Measurements from ENCODE around the gene ARID3A.
A peak's percentile ranks its signal among the peaks of the same experiment; 100 is the strongest.

ARID3A gene

DNA sequence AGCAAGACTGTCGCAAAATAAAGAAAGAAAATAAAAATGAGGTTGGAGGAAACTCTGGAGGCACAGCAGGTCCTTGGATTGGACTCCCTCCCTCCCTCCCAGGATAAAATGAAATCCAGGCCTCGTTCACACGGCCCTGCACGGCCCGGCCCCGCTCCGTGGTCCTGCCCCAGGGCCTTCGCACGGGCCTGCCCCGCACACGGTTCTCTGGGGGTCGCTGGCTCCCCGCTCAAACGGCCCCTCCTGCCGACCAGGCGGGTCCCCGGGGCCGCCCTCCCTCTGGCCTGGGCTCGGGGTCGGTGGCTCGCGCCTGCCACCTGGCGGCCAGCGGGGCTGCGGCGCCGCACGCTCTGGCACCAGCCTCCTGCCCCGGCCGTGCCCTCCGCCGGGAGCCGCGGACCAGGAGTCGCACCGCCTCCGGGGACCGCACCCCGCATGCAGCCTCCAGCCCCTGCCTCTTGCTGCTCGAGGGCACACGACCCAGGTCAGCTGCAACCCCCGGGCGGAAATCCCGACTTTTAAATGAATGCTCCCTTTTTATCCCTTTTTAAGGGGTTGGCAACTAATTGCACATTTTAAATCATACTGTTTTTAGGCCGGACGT lies 56.8 kb downstream of the ARID3A start:
- TF ChIP-seq, protein P1, sequence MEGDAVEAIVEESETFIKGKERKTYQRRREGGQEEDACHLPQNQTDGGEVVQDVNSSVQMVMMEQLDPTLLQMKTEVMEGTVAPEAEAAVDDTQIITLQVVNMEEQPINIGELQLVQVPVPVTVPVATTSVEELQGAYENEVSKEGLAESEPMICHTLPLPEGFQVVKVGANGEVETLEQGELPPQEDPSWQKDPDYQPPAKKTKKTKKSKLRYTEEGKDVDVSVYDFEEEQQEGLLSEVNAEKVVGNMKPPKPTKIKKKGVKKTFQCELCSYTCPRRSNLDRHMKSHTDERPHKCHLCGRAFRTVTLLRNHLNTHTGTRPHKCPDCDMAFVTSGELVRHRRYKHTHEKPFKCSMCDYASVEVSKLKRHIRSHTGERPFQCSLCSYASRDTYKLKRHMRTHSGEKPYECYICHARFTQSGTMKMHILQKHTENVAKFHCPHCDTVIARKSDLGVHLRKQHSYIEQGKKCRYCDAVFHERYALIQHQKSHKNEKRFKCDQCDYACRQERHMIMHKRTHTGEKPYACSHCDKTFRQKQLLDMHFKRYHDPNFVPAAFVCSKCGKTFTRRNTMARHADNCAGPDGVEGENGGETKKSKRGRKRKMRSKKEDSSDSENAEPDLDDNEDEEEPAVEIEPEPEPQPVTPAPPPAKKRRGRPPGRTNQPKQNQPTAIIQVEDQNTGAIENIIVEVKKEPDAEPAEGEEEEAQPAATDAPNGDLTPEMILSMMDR (IDR thresholded peaks at IDR 0.05; ENCODE audit: low read depth, low read length), result peak; percentile 43
- DNase-seq (ENCODE audit: extremely low read depth, low read depth), result no peak

DNA sequence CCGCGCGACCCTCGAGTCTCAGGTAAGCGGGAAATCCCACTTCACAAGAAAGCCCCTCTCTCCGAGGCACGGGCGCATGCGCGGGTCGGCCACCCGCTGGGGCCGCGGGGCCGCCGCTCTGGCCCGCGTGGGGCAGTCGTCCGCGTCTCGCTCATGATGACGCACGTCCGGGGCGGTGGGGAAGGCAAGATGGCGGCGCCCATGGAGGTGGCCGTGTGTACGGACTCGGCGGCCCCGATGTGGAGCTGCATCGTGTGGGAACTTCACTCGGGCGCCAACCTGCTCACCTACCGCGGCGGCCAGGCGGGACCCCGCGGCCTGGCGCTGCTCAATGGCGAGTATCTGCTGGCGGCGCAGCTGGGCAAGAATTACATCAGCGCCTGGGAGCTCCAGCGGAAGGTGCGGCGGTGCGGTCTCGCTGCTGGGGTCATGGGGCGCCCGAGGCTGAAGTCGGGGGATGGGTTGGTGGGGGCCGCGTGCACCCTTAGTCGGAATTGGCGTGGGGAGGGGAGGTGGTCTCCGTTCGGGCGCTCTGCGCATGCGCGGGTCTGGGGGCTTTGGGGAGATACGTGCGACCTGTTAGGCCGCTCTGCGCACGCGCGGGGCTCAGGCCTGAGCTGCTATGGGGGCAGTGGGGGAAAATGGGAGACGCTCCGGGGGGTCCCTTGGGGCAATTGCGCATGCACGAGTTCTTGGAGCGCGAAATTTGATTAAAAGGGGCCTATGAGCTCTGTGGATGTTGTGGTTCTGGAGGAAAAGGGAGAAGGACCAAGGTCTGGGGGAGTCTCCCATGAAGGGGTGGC lies 58.5 kb downstream of the ARID3A start, which contains the start of gene WDR18:
Gene WDR18 (plus strand): TSS at position 181 of the 803 bp plus-strand sequence. CDS start 9 bp downstream, at position 190.
- peak; percentile 55 for DNase-seq (ENCODE audit: extremely low read depth, low read depth)
- TF ChIP-seq, protein P1 (IDR thresholded peaks at IDR 0.05; ENCODE audit: low read depth, low read length), result no peak

DNA sequence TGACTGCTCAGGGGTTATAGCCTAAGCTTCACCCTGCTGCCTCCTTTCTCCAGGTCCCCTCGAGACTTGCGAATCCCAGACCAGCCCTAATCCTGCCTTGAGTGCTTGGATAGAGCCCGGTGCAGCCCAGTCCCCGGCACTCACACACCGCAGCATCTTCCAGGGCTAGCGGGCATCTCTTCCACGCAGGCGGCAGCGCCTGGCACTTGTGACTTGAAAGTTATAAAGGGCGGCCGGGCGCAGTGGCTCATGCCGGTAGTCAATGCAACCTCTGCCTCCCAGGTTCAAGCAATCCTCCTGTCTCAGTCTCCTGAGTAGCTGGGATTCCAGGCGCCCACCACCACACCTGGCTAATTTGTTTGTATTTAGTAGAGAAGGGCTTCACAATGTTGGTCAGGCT lies 60.2 kb downstream of the ARID3A start:
- TF ChIP-seq, protein P1 (IDR thresholded peaks at IDR 0.05; ENCODE audit: low read depth, low read length), result no peak

DNA sequence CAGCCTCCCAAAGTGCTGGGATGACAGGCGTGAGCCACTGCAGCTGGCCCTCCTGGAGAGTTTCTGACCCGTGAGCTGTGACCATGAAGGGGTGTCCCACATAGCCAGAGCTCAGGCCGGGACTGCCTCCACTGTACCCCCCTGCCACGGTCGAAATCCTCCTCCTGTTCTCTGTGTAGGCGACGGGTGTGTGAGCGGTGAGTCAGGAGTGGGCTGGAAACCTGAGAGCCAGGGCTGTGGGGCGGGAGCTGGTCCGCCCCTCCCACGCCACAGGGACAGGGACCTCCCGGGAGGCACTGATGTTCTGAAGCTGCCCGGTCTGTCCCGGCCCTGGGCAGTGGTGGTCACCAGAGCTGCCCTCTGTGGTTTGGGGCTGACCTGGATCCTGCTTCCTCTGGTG lies 62.2 kb downstream of the ARID3A start:
- TF ChIP-seq, protein P1 (IDR thresholded peaks at IDR 0.05; ENCODE audit: low read depth, low read length), result no peak
- no peak for DNase-seq (ENCODE audit: extremely low read depth, low read depth)

More for the DNA sequence above, 60.2 kb downstream of the ARID3A start:
- no peak for DNase-seq (ENCODE audit: extremely low read depth, low read depth)

DNA sequence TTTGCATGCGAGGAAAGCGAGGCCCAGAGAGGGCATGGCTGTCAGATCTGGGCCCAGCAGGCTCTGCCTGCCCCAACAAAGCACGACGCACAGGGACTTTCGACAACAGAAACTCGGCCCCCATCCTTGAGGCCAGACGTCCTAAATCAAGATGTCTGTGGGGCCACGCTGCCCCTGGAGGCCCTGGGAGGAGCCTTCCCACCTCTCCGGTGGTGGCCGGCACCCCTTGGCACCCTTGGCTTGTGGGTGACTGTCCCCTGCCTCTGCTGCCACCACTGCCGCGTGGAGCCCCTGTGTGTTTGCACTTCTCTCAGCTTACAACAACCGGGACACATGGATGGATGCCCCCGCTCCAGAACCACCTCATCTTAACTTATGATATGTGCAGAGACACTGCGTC lies 62.7 kb downstream of the ARID3A start:
- TF ChIP-seq, protein P1 (IDR thresholded peaks at IDR 0.05; ENCODE audit: low read depth, low read length), result no peak
- no peak for DNase-seq (ENCODE audit: extremely low read depth, low read depth)

DNA sequence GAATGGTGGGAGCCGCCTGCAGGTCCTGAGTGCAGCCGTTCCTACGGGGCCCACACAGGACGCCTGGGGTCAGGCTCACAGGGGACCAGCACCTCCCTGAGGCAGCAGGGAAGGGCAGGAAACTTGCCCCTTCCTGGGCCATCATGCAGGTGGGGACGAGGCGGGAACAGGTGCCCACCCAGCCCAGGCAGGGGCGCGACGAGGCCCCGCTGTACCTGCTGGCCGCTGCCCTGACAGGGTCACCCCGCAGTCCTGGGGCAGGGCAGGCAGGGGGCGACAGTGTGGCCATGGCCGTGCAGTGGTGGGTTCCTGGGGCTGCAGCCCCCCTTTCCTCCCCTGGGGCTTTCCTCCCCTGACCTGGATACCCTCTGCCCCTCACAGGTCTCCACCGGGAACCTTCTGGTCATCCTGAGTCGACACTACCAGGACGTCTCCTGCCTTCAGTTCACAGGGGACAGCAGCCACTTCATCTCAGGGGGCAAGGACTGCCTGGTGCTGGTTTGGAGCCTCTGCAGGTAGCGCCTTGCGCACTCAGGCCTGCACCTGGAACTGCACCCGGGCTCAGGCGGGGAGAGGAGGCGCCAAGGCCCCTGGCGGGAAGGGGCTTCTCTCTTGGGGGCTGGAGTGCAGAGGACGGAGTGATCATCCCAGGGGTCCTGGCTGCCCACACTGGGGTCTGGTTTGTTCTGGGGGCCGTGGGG lies 63.7 kb downstream of the ARID3A start:
- DNase-seq (ENCODE audit: extremely low read depth, low read depth), result no peak
- TF ChIP-seq, protein P1 (IDR thresholded peaks at IDR 0.05; ENCODE audit: low read depth, low read length), result no peak; the same call in none of the 2 replicates
